Measurements from ENCODE around the gene PRM2.

The PRM2 gene

GRCh38 chr16:11310997-11311561 lies 34.8 kb upstream of the PRM2 start:
- TF ChIP-seq REST (IDR thresholded peaks at IDR 0.05; ENCODE audit: insufficient read depth in 1 of 2, low read depth in 2 of 2, low read length in 2 of 2), result no peak
- TF ChIP-seq FOXP2 (optimal IDR thresholded peaks at IDR 0.05; ENCODE audit: borderline replicate concordance, extremely low read depth, extremely low read length, insufficient read depth), result no peak
- TF ChIP-seq TAF1 (IDR thresholded peaks at IDR 0.05; ENCODE audit: borderline replicate concordance, insufficient read depth, low read length), result no peak
- TF ChIP-seq SIN3A (IDR thresholded peaks at IDR 0.05; ENCODE audit: borderline replicate concordance, insufficient read depth, low read length), result no peak
- no peak for TF ChIP-seq POLR2AphosphoS5 (IDR thresholded peaks at IDR 0.05; ENCODE audit: low read depth, low read length)

- TF ChIP-seq REST (IDR thresholded peaks at IDR 0.05; ENCODE audit: insufficient read depth in 1 of 2, low read depth in 2 of 2, low read length in 2 of 2), result no peak
- no peak for TF ChIP-seq TAF1 (IDR thresholded peaks at IDR 0.05; ENCODE audit: borderline replicate concordance, insufficient read depth, low read length)
- TF ChIP-seq FOXP2 (optimal IDR thresholded peaks at IDR 0.05; ENCODE audit: borderline replicate concordance, extremely low read depth, extremely low read length, insufficient read depth), result no peak
- no peak for TF ChIP-seq SIN3A (IDR thresholded peaks at IDR 0.05; ENCODE audit: borderline replicate concordance, insufficient read depth, low read length)
- TF ChIP-seq POLR2AphosphoS5 (IDR thresholded peaks at IDR 0.05; ENCODE audit: low read depth, low read length), result no peak
Measured at GRCh38 chr16:11310634-11310977, 34.3 kb upstream of the PRM2 start.

- TF ChIP-seq SIN3A (IDR thresholded peaks at IDR 0.05; ENCODE audit: borderline replicate concordance, insufficient read depth, low read length), result no peak
- TF ChIP-seq REST (IDR thresholded peaks at IDR 0.05; ENCODE audit: insufficient read depth in 1 of 2, low read depth in 2 of 2, low read length in 2 of 2), result no peak
Measured at GRCh38 chr16:11309895-11310633, 33.8 kb upstream of the PRM2 start.

- TF ChIP-seq POLR2AphosphoS5 (IDR thresholded peaks at IDR 0.05; ENCODE audit: low read depth, low read length), result no peak
Measured at GRCh38 chr16:11308493-11309283, 32.4 kb upstream of the PRM2 start.

- TF ChIP-seq FOXP2 (optimal IDR thresholded peaks at IDR 0.05; ENCODE audit: borderline replicate concordance, extremely low read depth, extremely low read length, insufficient read depth) (no peak), SIN3A (IDR thresholded peaks at IDR 0.05; ENCODE audit: borderline replicate concordance, insufficient read depth, low read length) (no peak), POLR2AphosphoS5 (IDR thresholded peaks at IDR 0.05; ENCODE audit: low read depth, low read length) (no peak), REST (IDR thresholded peaks at IDR 0.05; ENCODE audit: insufficient read depth in 1 of 2, low read depth in 2 of 2, low read length in 2 of 2) (no peak), TAF1 (IDR thresholded peaks at IDR 0.05; ENCODE audit: borderline replicate concordance, insufficient read depth, low read length) (no peak)
Measured at GRCh38 chr16:11307639-11308492, 31.6 kb upstream of the PRM2 start.

Measured in PFSK-1 (cell line).